SK-N-SH treated with all-trans-retinoic acid at 6 μM for 48 hours (cell line): ENCODE measurements around the gene KCNMA1.

Experiments
- ATAC-seq: fragments of 200-7000 bp; cut with Tn5 transposase; 3 replicates; pipeline ENCODE4 v1.9.1; 2020; ENCODE audit warnings: mild to moderate bottlenecking, moderate library complexity
- ARNTL ChIP-seq: fragments of 450-650 bp; formaldehyde crosslinking; IDR thresholded peaks from 2 replicates; pipeline ENCODE4 v1.5.0; 2020; ENCODE audit warnings: low read depth, mild to moderate bottlenecking, moderate library complexity, borderline replicate concordance
- BACH2 ChIP-seq: fragments of 250-450 bp; sonication (Bioruptor Pico); IDR thresholded peaks from 2 replicates; pipeline ENCODE4 v1.9.0; 2021; ENCODE audit warnings: mild to moderate bottlenecking, borderline replicate concordance
- CREB5 ChIP-seq: fragments of 250-450 bp; sonication (Bioruptor Pico); IDR thresholded peaks from 2 replicates; pipeline ENCODE4 v1.5.1; 2020; ENCODE audit warnings: low read depth, mild to moderate bottlenecking, moderate library complexity
- CSDC2 ChIP-seq: fragments of 250-450 bp; sonication (Bioruptor Pico); IDR thresholded peaks from 2 replicates; pipeline ENCODE4 v1.5.0; 2020; ENCODE audit warnings: mild to moderate bottlenecking, moderate library complexity
- CSRNP3 ChIP-seq: fragments of 250-450 bp; sonication (Bioruptor Pico); IDR thresholded peaks from 2 replicates; pipeline ENCODE4 v1.5.1; 2021; ENCODE audit warnings: mild to moderate bottlenecking, moderate library complexity
- ESRRG ChIP-seq: fragments of 250-450 bp; sonication (Bioruptor Pico); IDR thresholded peaks from 2 replicates; pipeline ENCODE4 v1.6.1; 2021; ENCODE audit warnings: mild to moderate bottlenecking
- ISL1 ChIP-seq: fragments of 250-450 bp; sonication (Bioruptor Pico); IDR thresholded peaks from 2 replicates; pipeline ENCODE4 v2.1.2; 2022; ENCODE audit warnings: mild to moderate bottlenecking, moderate library complexity
- OSR1 ChIP-seq: fragments of 250-450 bp; sonication (Bioruptor Pico); IDR thresholded peaks from 2 replicates; pipeline ENCODE4 v1.8.0; 2022; ENCODE audit warnings: moderate library complexity, mild to moderate bottlenecking, inconsistent platforms
- PATZ1 ChIP-seq: fragments of 250-450 bp; sonication (Bioruptor Pico); IDR thresholded peaks from 2 replicates; pipeline ENCODE4 v1.8.0; 2020; ENCODE audit warnings: mild to moderate bottlenecking, moderate library complexity, borderline replicate concordance
- PPARA ChIP-seq: fragments of 250-450 bp; sonication (Bioruptor Pico); IDR thresholded peaks from 2 replicates; pipeline ENCODE4 v1.5.0; 2020; ENCODE audit warnings: mild to moderate bottlenecking, borderline replicate concordance
- RARB ChIP-seq: fragments of 250-450 bp; sonication (Bioruptor Pico); IDR thresholded peaks from 2 replicates; pipeline ENCODE4 v1.8.0; 2021; ENCODE audit warnings: mild to moderate bottlenecking, moderate library complexity
- SNAI2 ChIP-seq: fragments of 250-450 bp; sonication (Bioruptor Pico); IDR thresholded peaks from 2 replicates; pipeline ENCODE4 v1.5.0; 2020; ENCODE audit warnings: mild to moderate bottlenecking, moderate library complexity
- TCF4 ChIP-seq: fragments of 250-450 bp; sonication (Bioruptor Pico); IDR thresholded peaks from 2 replicates; pipeline ENCODE4 v1.8.0; 2021; ENCODE audit warnings: mild to moderate bottlenecking, moderate library complexity, borderline replicate concordance
- TOX ChIP-seq: fragments of 250-450 bp; sonication (Bioruptor Pico); IDR thresholded peaks from 2 replicates; pipeline ENCODE4 v1.8.0; 2021; ENCODE audit warnings: mild to moderate bottlenecking, moderate library complexity, borderline replicate concordance
- TSHZ2 ChIP-seq: fragments of 250-450 bp; sonication (Bioruptor Pico); IDR thresholded peaks from 2 replicates; pipeline ENCODE4 v1.5.0; 2020; ENCODE audit warnings: mild to moderate bottlenecking, moderate library complexity
- ZC3H10 ChIP-seq: fragments of 250-450 bp; sonication (Bioruptor Pico); IDR thresholded peaks from 2 replicates; pipeline ENCODE4 v1.5.1; 2021; ENCODE audit warnings: mild to moderate bottlenecking, moderate library complexity
- ZFP3 ChIP-seq: fragments of 250-450 bp; sonication (Bioruptor Pico); IDR thresholded peaks from 2 replicates; pipeline ENCODE4 v1.5.0; 2020; ENCODE audit warnings: mild to moderate bottlenecking, moderate library complexity
- ZFP30 ChIP-seq: fragments of 450-650 bp; formaldehyde crosslinking; IDR thresholded peaks from 2 replicates; pipeline ENCODE4 v1.5.0; 2022; ENCODE audit warnings: mild to moderate bottlenecking, moderate library complexity
- ZNF565 ChIP-seq: fragments of 450-650 bp; formaldehyde crosslinking; conservative IDR thresholded peaks from 2 replicates; pipeline ENCODE4 v1.5.0; 2020; ENCODE audit warnings: low read depth, mild to moderate bottlenecking, moderate library complexity
- ZNF70 ChIP-seq: fragments of 450-650 bp; formaldehyde crosslinking; IDR thresholded peaks from 2 replicates; pipeline ENCODE4 v1.5.0; 2020; ENCODE audit warnings: mild to moderate bottlenecking, moderate library complexity
- ZNF8 ChIP-seq: fragments of 450-650 bp; formaldehyde crosslinking; IDR thresholded peaks from 2 replicates; pipeline ENCODE4 v1.5.0; 2020; ENCODE audit warnings: mild to moderate bottlenecking, moderate library complexity

Gene KCNMA1

GRCh38 chr10:77625379-77625778 lies 12.2 kb downstream of the KCNMA1 start:
- no peak for TF ChIP-seq SNAI2 (CRISPR knock-in tag)
- no peak for ATAC-seq

GRCh38 chr10:77622889-77623291 lies 14.7 kb downstream of the KCNMA1 start:
- no peak for ATAC-seq
- no peak for TF ChIP-seq TOX (CRISPR knock-in tag)
- no peak for TF ChIP-seq ZNF8 (CRISPR knock-in tag)
- no peak for TF ChIP-seq ZFP3 (CRISPR knock-in tag)
- TF ChIP-seq TCF4 (CRISPR knock-in tag), result no peak
- TF ChIP-seq TSHZ2 (CRISPR knock-in tag), result no peak
- no peak for TF ChIP-seq ESRRG (CRISPR knock-in tag)
- no peak for TF ChIP-seq CSDC2 (CRISPR knock-in tag)
- TF ChIP-seq SNAI2 (CRISPR knock-in tag), result no peak
- TF ChIP-seq PATZ1 (CRISPR knock-in tag), result no peak
- TF ChIP-seq PPARA, result no peak
- no peak for TF ChIP-seq CSRNP3 (CRISPR knock-in tag)
- TF ChIP-seq ZFP30 (CRISPR knock-in tag), result no peak
- no peak for TF ChIP-seq ZNF70 (CRISPR knock-in tag)
- no peak for TF ChIP-seq ZC3H10 (CRISPR knock-in tag)
- no peak for TF ChIP-seq CREB5
- no peak for TF ChIP-seq ZNF565 (CRISPR knock-in tag)
- TF ChIP-seq RARB (CRISPR knock-in tag), result no peak
- TF ChIP-seq ARNTL, result no peak
- TF ChIP-seq OSR1 (CRISPR knock-in tag), result no peak
- TF ChIP-seq, all 23 proteins: peak for 0

GRCh38 chr10:77620731-77621130 lies 16.9 kb downstream of the KCNMA1 start:
- ATAC-seq, result no peak
- no peak for TF ChIP-seq ESRRG (CRISPR knock-in tag)
- TF ChIP-seq, all 23 proteins: peak for 0

GRCh38 chr10:77619964-77620703 lies 17.5 kb downstream of the KCNMA1 start:
- no peak for ATAC-seq
- no peak for TF ChIP-seq PPARA
- TF ChIP-seq ZFP30 (CRISPR knock-in tag), result no peak
- no peak for TF ChIP-seq ISL1 (CRISPR knock-in tag)
- no peak for TF ChIP-seq RARB (CRISPR knock-in tag)
- no peak for TF ChIP-seq ZNF565 (CRISPR knock-in tag)
- no peak for TF ChIP-seq OSR1 (CRISPR knock-in tag)
- TF ChIP-seq CSDC2 (CRISPR knock-in tag), result no peak
- TF ChIP-seq ZNF70 (CRISPR knock-in tag), result no peak
- no peak for TF ChIP-seq BACH2
- TF ChIP-seq TSHZ2 (CRISPR knock-in tag), result no peak
- TF ChIP-seq PATZ1 (CRISPR knock-in tag), result no peak
- no peak for TF ChIP-seq ESRRG (CRISPR knock-in tag)
- TF ChIP-seq SNAI2 (CRISPR knock-in tag), result no peak
- TF ChIP-seq ZNF8 (CRISPR knock-in tag), result no peak
- no peak for TF ChIP-seq TCF4 (CRISPR knock-in tag)
